GM18498 (cell line): ENCODE data around the gene RBM23.
A peak's percentile ranks its signal among the peaks of the same experiment; 100 is the strongest.
"Not testable (repeated sequence)": the region's sequence is repeated elsewhere in the genome, so short reads cannot be mapped to it uniquely, and the experiment has no call there.

Source experiments
- ATAC-seq: cut with Tn5 transposase; IDR thresholded peaks from one replicate; pipeline ENCODE4 v1.9.1; 2021; ENCODE audit warnings: mild to moderate bottlenecking, moderate library complexity; ENCODE audit not compliant: unreplicated experiment

RBM23 gene

GRCh38 chr14:22870811-22871223 lies 48.1 kb downstream of the RBM23 start:
- ATAC-seq, result peak; percentile 38

- no peak for ATAC-seq
Measured at GRCh38 chr14:22866874-22867273, 52.1 kb downstream of the RBM23 start.

- no peak for ATAC-seq
Measured at GRCh38 chr14:22865424-22866405, 53.2 kb downstream of the RBM23 start.

- ATAC-seq, result no peak
Measured at GRCh38 chr14:22864979-22865378, 54.0 kb downstream of the RBM23 start.

- no peak for ATAC-seq
Measured at GRCh38 chr14:22861651-22862050, 57.3 kb downstream of the RBM23 start.

GRCh38 chr14:22860377-22860776 lies 58.6 kb downstream of the RBM23 start:
- ATAC-seq, result not testable (repeated sequence)

GRCh38 chr14:22856428-22856827 lies 62.5 kb downstream of the RBM23 start:
- ATAC-seq, result no peak

GRCh38 chr14:22854963-22855724 lies 63.8 kb downstream of the RBM23 start:
- no peak for ATAC-seq

GRCh38 chr14:22854296-22854695 lies 64.7 kb downstream of the RBM23 start:
- not testable (repeated sequence) for ATAC-seq

GRCh38 chr14:22852940-22853767 lies 65.8 kb downstream of the RBM23 start:
- peak; percentile 71 for ATAC-seq

GRCh38 chr14:22852599-22852939 lies 66.4 kb downstream of the RBM23 start:
- no peak for ATAC-seq

- ATAC-seq, result not testable (repeated sequence)
Measured at GRCh38 chr14:22852178-22852577, 66.8 kb downstream of the RBM23 start.

- no peak for ATAC-seq
Measured at GRCh38 chr14:22850944-22851764, 67.8 kb downstream of the RBM23 start.

GRCh38 chr14:22849212-22849819 lies 69.6 kb downstream of the RBM23 start:
- no peak for ATAC-seq

GRCh38 chr14:22848351-22849164 lies 70.4 kb downstream of the RBM23 start:
- no peak for ATAC-seq

GRCh38 chr14:22847661-22848341 lies 71.1 kb downstream of the RBM23 start:
- ATAC-seq, result no peak

- no peak for ATAC-seq
Measured at GRCh38 chr14:22846811-22847307, 72.1 kb downstream of the RBM23 start.
